H1 (cell line): ENCODE data around the gene SEPTIN5. TPM values are rescaled to one million over a fixed set of nuclear protein-coding genes. Genes with fewer than 3 reads are reported as not detected.

Source experiments
- CTCF ChIA-PET: fragments of 300-600 bp; sonication (Branson Sonifier 250); formaldehyde crosslinking; loops from one replicate; lab custom pipeline; 2021; ENCODE audit not compliant: partially characterized antibody; lab: Charles Lee
- POLR2A ChIA-PET: fragments of 300-600 bp; sonication (Branson Sonifier 250); formaldehyde crosslinking; loops from one replicate; lab custom pipeline; 2021; ENCODE audit warnings: inconsistent platforms; ENCODE audit not compliant: partially characterized antibody; lab: Charles Lee
- DNase-seq, 2 experiments: peaks; one replicate each; pipeline versions ENCODE4 v3.0.0 to v3.0.0-alpha.2; 2010 to 2022; ENCODE audit warnings: low spot score in 2 of 2, low read depth in 1 of 2, mixed read lengths in 1 of 2
- FAIRE-seq: peaks from 2 replicates; lab custom pipeline; 2011; peaks lifted over from hg19 to GRCh38; lab: Jason Lieb, UNC
- H2AFZ ChIP-seq: 2 replicates; pipeline ENCODE4 v1.8.1; 2012; ENCODE audit warnings: low read length, inconsistent platforms
- H2AK5ac ChIP-seq: 2 replicates; pipeline ENCODE4 v1.6.1; 2013; ENCODE audit warnings: low read depth, low read length
- H2BK120ac ChIP-seq: replicated peaks from 2 replicates; pipeline ENCODE3; 2013; ENCODE audit warnings: low read depth, low read length, inconsistent platforms
- H2BK12ac ChIP-seq: 2 replicates; pipeline ENCODE4 v1.6.1; 2013; ENCODE audit warnings: low read depth, low read length
- H2BK15ac ChIP-seq: 2 replicates; pipeline ENCODE4 v1.6.1; 2013; ENCODE audit warnings: low read length
- H2BK20ac ChIP-seq: 2 replicates; pipeline ENCODE4 v1.6.1; 2013; ENCODE audit warnings: low read length
- H2BK5ac ChIP-seq: 2 replicates; pipeline ENCODE4 v1.6.1; 2013; ENCODE audit warnings: low read depth, low read length
- H3K14ac ChIP-seq: 2 replicates; pipeline ENCODE4 v1.6.1; 2013; ENCODE audit warnings: inconsistent platforms; ENCODE audit not compliant: insufficient read length
- H3K18ac ChIP-seq: 2 replicates; pipeline ENCODE4 v1.6.1; 2013; ENCODE audit warnings: low read length; ENCODE audit errors: extremely low read depth
- H3K23ac ChIP-seq: 2 replicates; pipeline ENCODE4 v1.6.1; 2013; ENCODE audit warnings: inconsistent platforms; ENCODE audit not compliant: insufficient read length
- H3K23me2 ChIP-seq: 2 replicates; pipeline ENCODE4 v1.6.1; 2013; ENCODE audit warnings: low read depth, low read length
- H3K27ac ChIP-seq: 2 replicates; pipeline ENCODE4 v1.6.1; 2011; ENCODE audit warnings: low read depth, low read length, inconsistent platforms
- H3K27me3 ChIP-seq, 4 experiments: replicated peaks in 1 of 4; 1 replicate in 1 of 4; 2 replicates in 3 of 4; pipeline versions ENCODE4 v1.6.1 to v1.8.1; 2011 to 2013; ENCODE audit warnings: low read length in 3 of 4, mild to moderate bottlenecking in 3 of 4, inconsistent platforms in 2 of 4, mixed read lengths in 2 of 4, moderate library complexity in 1 of 4; ENCODE audit not compliant: control insufficient read depth in 3 of 4, insufficient read depth in 3 of 4; ENCODE audit errors: extremely low read depth in 1 of 4
- H3K36me3 ChIP-seq, 4 experiments: 2 replicates each; pipeline versions ENCODE4 v1.6.1 to v1.8.1; 2011 to 2013; ENCODE audit warnings: mild to moderate bottlenecking in 4 of 4, low read length in 3 of 4, moderate library complexity in 2 of 4, control low read depth in 1 of 4, inconsistent platforms in 1 of 4; ENCODE audit not compliant: insufficient read depth in 4 of 4, control insufficient read depth in 2 of 4
- H3K4ac ChIP-seq: replicated peaks from 2 replicates; pipeline ENCODE3; 2013; ENCODE audit warnings: low read length, low read depth, mixed read lengths, inconsistent platforms; ENCODE audit not compliant: insufficient read length
- H3K4me1 ChIP-seq, 4 experiments: replicated peaks in 1 of 4; 1 replicate in 1 of 4; 2 replicates in 3 of 4; pipeline versions ENCODE4 v1.6.1 to v1.8.1; 2011 to 2013; ENCODE audit warnings: low read length in 3 of 4, inconsistent platforms in 2 of 4, mixed read lengths in 1 of 4; ENCODE audit not compliant: insufficient read depth in 4 of 4, control insufficient read depth in 3 of 4
- H3K4me2 ChIP-seq, 2 experiments: 2 replicates each; pipeline versions ENCODE4 v1.6.1 to v1.8.1; 2011 to 2013; ENCODE audit warnings: low read depth in 2 of 2, low read length in 2 of 2, control low read depth in 1 of 2, inconsistent platforms in 1 of 2, mild to moderate bottlenecking in 1 of 2; ENCODE audit not compliant: insufficient read depth in 1 of 2
- H3K4me3 ChIP-seq, 4 experiments: fragments of 200-600, 300-600 bp in 1 of 4; sonication (generic), shearing (Covaris generic), sonication (Bioruptor Twin) in 1 of 4; 2 replicates each; pipeline versions ENCODE4 v1.5.1 to v1.8.1; 2011 to 2016; ENCODE audit warnings: low read length in 4 of 4, low read depth in 3 of 4, control low read depth in 2 of 4, inconsistent platforms in 2 of 4, mild to moderate bottlenecking in 2 of 4, mixed read lengths in 1 of 4, moderate library complexity in 1 of 4; ENCODE audit not compliant: insufficient read depth in 2 of 4; ENCODE audit errors: extremely low read depth in 1 of 4
- H3K56ac ChIP-seq: replicated peaks from 2 replicates; pipeline ENCODE3; 2013; ENCODE audit warnings: low read depth, mild to moderate bottlenecking, mixed read lengths, low read length, inconsistent platforms; ENCODE audit not compliant: insufficient read length
- H3K79me1 ChIP-seq: 2 replicates; pipeline ENCODE4 v1.6.1; 2013; ENCODE audit warnings: low read depth, low read length, control low read depth
- H3K79me2 ChIP-seq, 2 experiments: 2 replicates each; pipeline versions ENCODE4 v1.6.1 to v1.8.1; 2012 to 2013; ENCODE audit warnings: low read length in 2 of 2, mild to moderate bottlenecking in 2 of 2, inconsistent platforms in 1 of 2; ENCODE audit not compliant: insufficient read depth in 2 of 2, control insufficient read depth in 1 of 2
- H3K9ac ChIP-seq, 4 experiments: replicated peaks in 1 of 4; 1 replicate in 1 of 4; 2 replicates in 3 of 4; pipeline versions ENCODE4 v1.6.1 to v1.8.1; 2011 to 2013; ENCODE audit warnings: low read depth in 3 of 4, low read length in 3 of 4, control low read depth in 2 of 4, mild to moderate bottlenecking in 2 of 4, moderate library complexity in 2 of 4, inconsistent platforms in 1 of 4; ENCODE audit errors: extremely low read depth in 1 of 4
- H3K9me3 ChIP-seq, 2 experiments: 2 replicates each; pipeline versions ENCODE4 v1.6.1 to v1.8.1; 2012 to 2013; ENCODE audit warnings: mild to moderate bottlenecking in 2 of 2, moderate library complexity in 2 of 2, control low read depth in 1 of 2, inconsistent platforms in 1 of 2, low read depth in 1 of 2, low read length in 1 of 2, mixed read lengths in 1 of 2; ENCODE audit not compliant: insufficient read depth in 2 of 2
- H4K20me1 ChIP-seq, 2 experiments: replicated peaks in 1 of 2; 2 replicates each; pipeline versions ENCODE3 to v1.8.1; 2011 to 2013; ENCODE audit warnings: inconsistent platforms in 2 of 2, low read length in 2 of 2, mild to moderate bottlenecking in 1 of 2; ENCODE audit not compliant: insufficient read depth in 2 of 2, control insufficient read depth in 1 of 2
- H4K5ac ChIP-seq: 2 replicates; pipeline ENCODE4 v1.6.1; 2013; ENCODE audit warnings: low read length, low read depth, mixed read lengths, inconsistent platforms; ENCODE audit not compliant: insufficient read length
- H4K8ac ChIP-seq: 2 replicates; pipeline ENCODE4 v1.8.0; 2013; ENCODE audit warnings: mild to moderate bottlenecking, moderate library complexity, low read length, inconsistent platforms; ENCODE audit not compliant: insufficient read depth; ENCODE audit errors: extremely low read depth
- H4K91ac ChIP-seq: replicated peaks from 2 replicates; pipeline ENCODE3; 2013; ENCODE audit warnings: low read length, mixed read lengths, inconsistent platforms; ENCODE audit not compliant: insufficient read length
- BACH1 ChIP-seq: IDR thresholded peaks from 2 replicates; pipeline ENCODE4 v1.6.1; 2012; ENCODE audit warnings: low read length, improper control_type of control experiment
- CHD1 ChIP-seq: IDR thresholded peaks from 2 replicates; pipeline ENCODE4 v1.6.1; 2012; ENCODE audit warnings: low read depth, low read length, improper control_type of control experiment
- MAFK ChIP-seq: IDR thresholded peaks from 2 replicates; pipeline ENCODE4 v1.6.1; 2012; ENCODE audit warnings: low read depth, mild to moderate bottlenecking, improper control_type of control experiment, low read length
- RAD21 ChIP-seq, 2 experiments: IDR thresholded peaks in 1 of 2; conservative IDR thresholded peaks in 1 of 2; 2 replicates each; pipeline ENCODE4 v1.6.1; 2011; ENCODE audit warnings: low read depth in 2 of 2, low read length in 2 of 2, improper control_type of control experiment in 1 of 2, inconsistent platforms in 1 of 2, mild to moderate bottlenecking in 1 of 2, moderate library complexity in 1 of 2
- SAP30 ChIP-seq: fragments of 300-600 bp; sonication (generic); IDR thresholded peaks from 2 replicates; pipeline ENCODE4 v1.7.1; 2012; ENCODE audit warnings: low read length, moderate library complexity, mild to moderate bottlenecking, inconsistent platforms; ENCODE audit not compliant: insufficient read depth, insufficient replicate concordance
- SIN3A ChIP-seq, 2 experiments: IDR thresholded peaks in 1 of 2; conservative IDR thresholded peaks in 1 of 2; 2 replicates each; pipeline ENCODE4 v1.6.1; 2011 to 2012; ENCODE audit warnings: low read length in 2 of 2, improper control_type of control experiment in 1 of 2, low read depth in 1 of 2, mild to moderate bottlenecking in 1 of 2
- SIRT6 ChIP-seq: IDR thresholded peaks from one replicate; pipeline ENCODE4 v1.7.1; 2012; ENCODE audit warnings: low read length, inconsistent platforms
- SP2 ChIP-seq: IDR thresholded peaks from 2 replicates; pipeline ENCODE4 v1.6.1; 2012; ENCODE audit warnings: mild to moderate bottlenecking, low read length, inconsistent platforms
- SRF ChIP-seq: IDR thresholded peaks from 2 replicates; pipeline ENCODE4 v1.6.1; 2011; ENCODE audit warnings: mild to moderate bottlenecking, low read depth, low read length, moderate library complexity
- WGBS, 2 experiments: shearing (Covaris generic) in 1 of 2; methylation state at CpG; one replicate each; pipeline versions ENCODE4 v1.1.6 to v1.1.7; 2013 to 2015; ENCODE audit warnings: low lambda C conversion rate in 2 of 2, mixed read lengths in 2 of 2, inconsistent platforms in 1 of 2, low coverage in 1 of 2, missing lambda C conversion rate in 1 of 2; ENCODE audit not compliant: insufficient replicate concordance in 2 of 2, insufficient coverage in 1 of 2, insufficient read length in 1 of 2; ENCODE audit errors: extremely low coverage in 1 of 2, missing lambda C conversion rate in 1 of 2; 5-methylcytosine and 5-hydroxymethylcytosine counted together
- polyA plus RNA-seq, 7 experiments: library from polyadenylated mRNA; depleted of rRNA in 3 of 7; stranded (reverse) in 5 of 7; unstranded in 2 of 7; fragments of >200 nt in 5 of 7; fragments of 200-250 nt in 2 of 7; gene quantifications; 1 replicate in 5 of 7; 2 replicates in 1 of 7; 4 replicates in 1 of 7; pipeline versions ENCODE4 v1.2.1 to v1.2.3, GENCODE V29; 2011 to 2013; ENCODE audit warnings: missing spikeins in 2 of 7, mixed read lengths in 2 of 7
- total RNA-seq: library from RNA; stranded (reverse); fragmentation: NEBNext Ultra II Directional; extraction: Animal tissue kit (Norgen Biotek cat#: 25700); gene quantifications from 2 replicates; pipeline ENCODE4 v1.2.1, GENCODE V29; 2021
- TF ChIP-seq, protein P1 (sequence below): IDR thresholded peaks from 2 replicates; pipeline ENCODE4 v1.6.1; 2011; ENCODE audit warnings: low read length, improper control_type of control experiment
- TF ChIP-seq, protein P2 (sequence below): IDR thresholded peaks from 2 replicates; pipeline ENCODE4 v1.6.1; 2011; ENCODE audit warnings: low read depth, mild to moderate bottlenecking, low read length; ENCODE audit not compliant: insufficient read depth

The SEPTIN5 gene
- total and polyA plus RNA-seq, 2 of the 8 experiments (the other 6 are each of a cell fraction or from before 2014, with no cell fraction given), result 6.0 to 8.6 TPM

DNA sequence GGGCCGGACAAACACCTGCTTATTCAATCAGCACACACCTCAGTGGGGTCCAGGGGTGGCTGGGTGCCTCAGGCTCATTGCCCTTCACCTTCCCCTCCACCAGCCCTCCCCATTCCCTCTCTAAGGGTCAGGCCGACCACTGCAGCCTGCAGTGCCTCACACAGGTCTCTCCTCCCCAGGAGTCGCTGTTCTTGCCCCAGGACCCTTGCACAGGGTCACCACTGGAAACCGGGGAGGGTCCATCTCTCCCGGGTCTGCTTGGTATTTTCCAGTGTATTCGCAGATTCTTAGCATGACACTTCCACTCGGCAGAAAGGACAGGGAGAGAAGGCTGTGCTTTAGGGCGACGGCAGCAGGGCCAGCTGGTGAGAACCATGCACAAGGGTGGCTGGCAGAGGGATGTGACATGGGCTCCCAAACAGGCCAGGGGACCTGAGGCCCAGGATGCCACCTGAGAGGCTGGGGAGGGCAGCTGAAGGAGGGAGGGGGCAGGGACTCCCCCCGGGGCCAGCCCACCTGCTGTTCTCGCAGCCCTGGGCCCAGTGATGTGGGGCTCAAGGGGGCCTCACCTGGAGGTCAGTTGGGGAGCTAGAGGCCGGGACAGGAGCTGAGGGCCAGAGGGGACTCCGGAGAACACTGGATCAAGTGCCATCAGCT is 30.2 kb downstream of the SEPTIN5 start:
- CTCF ChIA-PET, result interaction anchor here (1.2 to 16.5 kb wide), 6 partner anchors 10 to 213 kb away, joined by 3 to 168 read pairs (median 10); partner anchors contain the start of gene GP1BB
- TF ChIP-seq SAP30 (no peak), RAD21 (IDR thresholded peaks at IDR 0.05 in 1 of 2, conservative IDR thresholded peaks at IDR 0.05 in 1 of 2; ENCODE audit: low read depth in 2 of 2, low read length in 2 of 2) (no peak), MAFK (no peak), BACH1 (no peak), SIN3A (conservative IDR thresholded peaks at IDR 0.05 in 1 of 2, IDR thresholded peaks at IDR 0.05 in 1 of 2; ENCODE audit: low read depth in 1 of 2, low read length in 2 of 2) (no peak), CHD1 (no peak), SP2 (no peak), SRF (no peak), SIRT6 (no peak)
- TF ChIP-seq, protein P1, sequence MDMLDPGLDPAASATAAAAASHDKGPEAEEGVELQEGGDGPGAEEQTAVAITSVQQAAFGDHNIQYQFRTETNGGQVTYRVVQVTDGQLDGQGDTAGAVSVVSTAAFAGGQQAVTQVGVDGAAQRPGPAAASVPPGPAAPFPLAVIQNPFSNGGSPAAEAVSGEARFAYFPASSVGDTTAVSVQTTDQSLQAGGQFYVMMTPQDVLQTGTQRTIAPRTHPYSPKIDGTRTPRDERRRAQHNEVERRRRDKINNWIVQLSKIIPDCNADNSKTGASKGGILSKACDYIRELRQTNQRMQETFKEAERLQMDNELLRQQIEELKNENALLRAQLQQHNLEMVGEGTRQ, result no peak
- TF ChIP-seq, protein P2, sequence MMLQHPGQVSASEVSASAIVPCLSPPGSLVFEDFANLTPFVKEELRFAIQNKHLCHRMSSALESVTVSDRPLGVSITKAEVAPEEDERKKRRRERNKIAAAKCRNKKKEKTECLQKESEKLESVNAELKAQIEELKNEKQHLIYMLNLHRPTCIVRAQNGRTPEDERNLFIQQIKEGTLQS, result no peak

More for the DNA sequence above, 30.2 kb downstream of the SEPTIN5 start:
- Histone ChIP-seq H3K4me1 (peaks cover 0 to 10% (median under 1%) of the 10 kb centered on the region in 4 experiments; a peak in 2 of 7 replicates), H3K56ac (no peak overlapping the region), H2AFZ (no peak overlapping the region), H3K4me3 (no peak overlapping the region), H4K5ac (no peak overlapping the region), H3K23me2 (no peaks in the 10 kb centered on the region; the same call in 1 of the 2 replicates), H3K18ac (no peak overlapping the region), H2BK12ac (no peak overlapping the region), H3K79me2 (no peaks in the 10 kb centered on the region), H3K9ac (no peak overlapping the region), H3K9me3 (no peaks in the 10 kb centered on the region), H3K4me2 (no peak overlapping the region), H4K91ac (no peak overlapping the region), H2BK20ac (no peak overlapping the region), H3K4ac (no peak overlapping the region), H2BK15ac (no peak overlapping the region), H2AK5ac (no peak overlapping the region), H2BK120ac (no peak overlapping the region), H3K36me3 (no peaks in the 10 kb centered on the region), H3K14ac (no peak overlapping the region), H4K8ac (no peak overlapping the region), H3K79me1 (no peaks in the 10 kb centered on the region), H4K20me1 (peaks cover 0 to 1% of the 10 kb centered on the region in 2 experiments), H2BK5ac (no peak overlapping the region), H3K27me3 (peaks cover 0 to 1% (median 0%) of the 10 kb centered on the region in 4 experiments; a peak in 4 of 7 replicates), H3K23ac (no peak overlapping the region), H3K27ac (no peak overlapping the region)
- FAIRE-seq, result no peak
- DNase-seq, result no peak
- POLR2A ChIA-PET, result no interaction called here
- WGBS, 2 experiments, result 87% methylated on average over 11 of the region's 13 CpGs; no CpG with 5 or more reads in 1 of the 2 experiments
